ENCODE data around the gene ACOT11.

The ACOT11 gene

GRCh38 chr1:54649921-54650320 lies 101.9 kb downstream of the ACOT11 start:
- TF ChIP-seq ZNF2 (tag by site-specific recombination; IDR thresholded peaks at IDR 0.05) (no peak), ZBTB26 (tag by site-specific recombination; optimal IDR thresholded peaks at IDR 0.05) (no peak), ZNF654 (tag by site-specific recombination; IDR thresholded peaks at IDR 0.05; ENCODE audit: low read depth) (no peak), ZNF132 (tag by site-specific recombination; IDR thresholded peaks at IDR 0.05; ENCODE audit: borderline replicate concordance) (no peak), ZBTB20 (tag by site-specific recombination; IDR thresholded peaks at IDR 0.05) (no peak), ZNF518A (tag by site-specific recombination; conservative IDR thresholded peaks at IDR 0.05; ENCODE audit: low read depth) (no peak), ATF2 (tag by site-specific recombination; IDR thresholded peaks at IDR 0.05; ENCODE audit: low read depth) (no peak), ZNF544 (tag by site-specific recombination; IDR thresholded peaks at IDR 0.05) (no peak), ZNF184 (tag by site-specific recombination; IDR thresholded peaks at IDR 0.05) (no peak), SCRT2 (tag by site-specific recombination; IDR thresholded peaks at IDR 0.05) (no peak), ZSCAN4 (tag by site-specific recombination; IDR thresholded peaks at IDR 0.05) (no peak), ZNF664 (tag by site-specific recombination; IDR thresholded peaks at IDR 0.05) (no peak), KLF7 (tag by site-specific recombination; IDR thresholded peaks at IDR 0.05; ENCODE audit: borderline replicate concordance) (no peak), EGR2 (tag by site-specific recombination; IDR thresholded peaks at IDR 0.05; ENCODE audit: low read depth) (no peak), ZXDB (tag by site-specific recombination; IDR thresholded peaks at IDR 0.05) (no peak), ZNF433 (tag by site-specific recombination; IDR thresholded peaks at IDR 0.05; ENCODE audit: low read depth) (no peak)
- Histone ChIP-seq H3K9me3 (ENCODE audit: control insufficient read depth, insufficient read depth, low read depth, low read length) (no peaks in the 10 kb centered on the region), H3K36me3 (ENCODE audit: control insufficient read depth in 2 of 2, insufficient read depth in 1 of 2, low read length in 2 of 2) (no peaks in the 10 kb centered on the region), H3K4me3 (ENCODE audit: low read depth, low read length) (no peak overlapping the region), H3K4me1 (ENCODE audit: control insufficient read depth, insufficient read depth, low read length) (no peaks in the 10 kb centered on the region), H3K27ac (ENCODE audit: extremely low read depth, low read depth, low read length) (no peak overlapping the region)
- CTCF ChIA-PET: no interaction called here
- POLR2A ChIA-PET: interaction anchor here (0.5 kb wide), 1 partner anchor 243 kb away, joined by 5 read pairs; no protein-coding TSS in a partner anchor

- no peak for TF ChIP-seq ZBTB21 (tag by site-specific recombination; IDR thresholded peaks at IDR 0.05)
- TF ChIP-seq ZNF366 (tag by site-specific recombination; conservative IDR thresholded peaks at IDR 0.05): peak; percentile 50
- TF ChIP-seq ZNF777 (tag by site-specific recombination; IDR thresholded peaks at IDR 0.05; ENCODE audit: borderline replicate concordance): no peak
- TF ChIP-seq EGR2 (tag by site-specific recombination; IDR thresholded peaks at IDR 0.05; ENCODE audit: low read depth): no peak
- no peak overlapping the region for H3K27ac ChIP-seq (ENCODE audit: extremely low read depth, low read depth, low read length)
- no peak overlapping the region for H3K4me3 ChIP-seq (ENCODE audit: low read depth, low read length)
- ChIA-PET CTCF (interaction anchor here (0.7 kb wide), 1 partner anchor 102 kb away, joined by 3 read pairs; no protein-coding TSS in a partner anchor), POLR2A (interaction anchor here (0.5 kb wide), 1 partner anchor 243 kb away, joined by 5 read pairs; no protein-coding TSS in a partner anchor)
- no peaks in the 10 kb centered on the region for H3K9me3 ChIP-seq (ENCODE audit: control insufficient read depth, insufficient read depth, low read depth, low read length)
- no peaks in the 10 kb centered on the region for H3K4me1 ChIP-seq (ENCODE audit: control insufficient read depth, insufficient read depth, low read length)
- H3K36me3 ChIP-seq (ENCODE audit: control insufficient read depth in 2 of 2, insufficient read depth in 1 of 2, low read length in 2 of 2): no peaks in the 10 kb centered on the region
Observed at GRCh38 chr1:54650417-54650816, 102.4 kb downstream of the ACOT11 start.
